Subcutaneous preadipocyte (primary cell): ENCODE data around the gene ACADM. TPM values are rescaled to one million over a fixed set of nuclear protein-coding genes. Genes with fewer than 3 reads are reported as not detected.

Experiments
- small RNA-seq: library from RNA; depleted of rRNA; stranded (forward); fragments of <200 nt; gene quantifications from one replicate; pipeline ENCODE3, GENCODE V24; 2012
- total RNA-seq: library from RNA; depleted of rRNA; stranded (reverse); fragments of >200 nt; gene quantifications from 2 replicates; pipeline ENCODE4 v1.2.3, GENCODE V29; 2012

ACADM gene
- total RNA-seq, result 20.2 and 25.6 TPM in 2 replicates

DNA sequence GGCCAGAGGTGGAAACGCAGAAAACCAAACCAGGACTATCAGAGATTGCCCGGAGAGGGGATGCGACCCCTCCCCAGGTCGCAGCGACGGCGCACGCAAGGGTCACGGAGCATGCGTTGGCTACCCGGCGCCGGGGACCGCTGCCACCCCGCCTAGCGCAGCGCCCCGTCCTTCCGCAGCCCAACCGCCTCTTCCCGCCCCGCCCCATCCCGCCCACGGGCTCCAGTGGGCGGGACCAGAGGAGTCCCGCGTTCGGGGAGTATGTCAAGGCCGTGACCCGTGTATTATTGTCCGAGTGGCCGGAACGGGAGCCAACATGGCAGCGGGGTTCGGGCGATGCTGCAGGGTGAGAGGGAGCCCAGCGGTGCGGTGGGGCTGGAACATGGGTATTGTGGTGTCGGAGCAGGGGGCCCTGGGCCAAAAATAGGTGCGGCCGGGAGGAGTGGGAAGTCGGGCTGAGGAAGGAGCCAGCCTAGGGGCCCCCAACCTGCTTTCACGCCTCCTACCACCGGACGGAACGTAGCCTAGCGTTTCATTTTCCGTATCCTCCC lies at the start of gene ACADM:
Gene ACADM (plus strand): TSS at position 238 of the 551 bp plus-strand sequence. CDS start 79 bp downstream, at position 317.

DNA sequence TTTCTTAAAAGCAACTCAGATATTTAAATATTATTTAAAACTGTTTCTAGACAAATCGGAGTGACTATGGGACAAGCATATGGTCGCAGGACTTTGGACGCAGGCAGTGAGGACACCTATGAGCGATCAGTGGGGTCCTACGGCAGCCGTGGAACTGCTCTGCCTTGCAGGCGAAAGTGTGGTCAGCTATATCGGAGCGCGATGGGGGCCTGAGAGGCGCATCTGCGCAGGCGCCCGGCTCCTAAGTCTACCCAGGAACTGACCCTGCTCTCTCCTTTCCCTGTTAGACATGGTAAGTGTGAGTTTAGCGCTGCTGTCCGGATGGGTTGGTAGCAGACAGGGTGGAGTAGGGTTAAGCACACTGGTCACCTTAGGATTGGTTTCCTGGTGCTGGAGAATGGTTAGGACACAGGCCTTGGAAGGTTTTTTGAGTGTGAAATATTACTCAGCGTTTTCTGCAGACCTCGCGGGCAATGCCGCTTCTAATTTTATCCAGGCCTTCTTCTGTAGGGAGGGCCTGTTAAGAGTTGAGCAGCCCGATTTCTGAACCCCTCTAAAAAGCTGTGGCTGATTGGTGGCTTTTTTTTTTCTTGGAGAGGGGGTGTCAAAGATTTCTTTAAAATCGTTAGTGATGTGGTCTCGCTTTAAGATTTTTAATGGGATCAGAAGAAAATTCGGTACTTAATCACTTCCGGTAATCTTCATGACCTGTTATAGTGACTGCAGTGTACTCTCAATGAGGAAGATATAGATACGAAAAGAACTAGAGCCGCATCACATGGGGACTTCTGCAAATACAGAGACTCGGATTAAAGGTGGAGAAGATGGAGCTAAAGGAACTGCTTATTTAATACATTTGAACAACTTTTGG lies 61.7 kb downstream of the ACADM start, which contains the start of gene RABGGTB:
Gene RABGGTB (plus strand): TSS at position 274 of the 871 bp plus-strand sequence. CDS start 16 bp downstream, at position 290.

DNA sequence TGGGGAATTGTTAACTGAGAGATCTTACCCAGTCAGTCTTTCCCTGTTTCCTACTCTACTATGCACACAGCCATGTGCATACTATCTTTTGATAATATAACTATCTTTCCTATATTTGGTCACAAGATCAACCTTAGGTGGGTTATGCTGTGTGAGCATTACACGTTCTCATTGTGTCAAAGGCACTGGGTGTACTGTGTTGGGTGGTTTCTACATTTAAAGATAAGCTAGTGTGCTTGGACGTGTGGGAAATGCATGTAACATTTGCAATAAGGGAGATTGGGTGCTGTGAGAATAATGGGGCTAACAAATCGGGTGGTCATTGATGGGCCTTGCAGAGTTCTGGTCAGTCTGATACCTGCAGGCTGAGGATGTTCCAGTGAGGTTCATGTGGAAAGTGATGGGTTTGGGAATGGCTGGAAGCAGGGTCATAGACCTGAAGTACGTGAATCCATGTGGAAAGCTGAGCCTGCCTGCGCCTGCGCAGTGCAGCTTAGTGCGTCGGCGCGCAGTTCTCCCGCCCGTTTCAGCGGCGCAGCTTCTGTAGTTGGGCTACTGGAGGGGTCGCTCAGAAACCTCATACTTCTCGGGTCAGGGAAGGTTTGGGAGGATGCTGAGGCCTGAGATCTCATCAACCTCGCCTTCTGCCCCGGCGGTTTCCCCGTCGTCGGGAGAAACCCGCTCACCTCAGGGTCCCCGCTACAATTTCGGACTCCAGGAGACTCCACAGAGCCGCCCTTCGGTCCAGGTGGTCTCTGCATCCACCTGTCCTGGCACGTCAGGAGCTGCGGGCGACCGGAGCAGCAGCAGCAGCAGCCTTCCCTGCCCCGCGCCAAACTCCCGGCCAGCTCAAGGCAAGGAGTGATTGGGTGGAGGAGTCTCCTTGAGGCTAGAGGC lies 72.1 kb downstream of the ACADM start, which contains the start of gene MSH4:
Gene MSH4 (plus strand): TSS at position 507 of the 897 bp plus-strand sequence. CDS start 104 bp downstream, at position 611.

Small RNAs within 50 kb of the gene (small RNA-seq; reads per million reads assigned to genes)
- gene SNORD45A (not detected), gene SNORD45B (not detected), gene SNORD45C (not detected)

Other genes starting within 250 kb of the ACADM start
- not detected in 2 replicates for gene SLC44A5, start 113.6 kb upstream of the ACADM start, total RNA-seq
- gene RABGGTB, start 61.5 kb downstream of the ACADM start, total RNA-seq, result 93.0 and 104 TPM in 2 replicates
- gene MSH4, start 72.2 kb downstream of the ACADM start, total RNA-seq, result under 0.01 and 0.20 TPM in 2 replicates
- not detected in 2 replicates for gene ASB17, start 207.7 kb downstream of the ACADM start, total RNA-seq